Chondrocyte (in vitro differentiated cells): ENCODE results near the gene TPH2. TPM values are rescaled to one million over a fixed set of nuclear protein-coding genes. Genes with fewer than 3 reads are reported as not detected.

Experiments
- DNase-seq: peaks from one replicate; pipeline ENCODE4 v3.0.0; 2021; ENCODE audit warnings: mixed read lengths, low spot score
- H3K27ac Mint-ChIP-seq: one replicate; pipeline ENCODE4 v1.8.0; 2021; ENCODE audit warnings: mild to moderate bottlenecking, moderate library complexity, mixed read lengths; ENCODE audit not compliant: unreplicated experiment
- H3K27me3 Mint-ChIP-seq: 2 replicates; pipeline ENCODE4 v1.8.0; 2021; ENCODE audit warnings: low read depth, mixed read lengths
- H3K36me3 Mint-ChIP-seq: 2 replicates; pipeline ENCODE4 v1.8.0; 2021; ENCODE audit warnings: low read depth, mixed read lengths
- H3K4me1 Mint-ChIP-seq: 2 replicates; pipeline ENCODE4 v1.8.0; 2021; ENCODE audit warnings: low read depth, mild to moderate bottlenecking, mixed read lengths
- H3K4me3 Mint-ChIP-seq: one replicate; pipeline ENCODE4 v1.8.0; 2021; ENCODE audit warnings: mild to moderate bottlenecking, moderate library complexity, mixed read lengths; ENCODE audit not compliant: unreplicated experiment
- H3K9me3 Mint-ChIP-seq: 2 replicates; pipeline ENCODE4 v1.8.0; 2021; ENCODE audit warnings: low read depth, mixed read lengths
- total RNA-seq: library from RNA; stranded (reverse); gene quantifications from 3 replicates; pipeline ENCODE4 v1.2.1, GENCODE V29; 2021
- TF ChIP-seq, protein P1 (sequence below): fragments of 200-600 bp; sonication (generic); IDR thresholded peaks from 2 replicates; pipeline ENCODE4 v1.5.0; 2021; ENCODE audit warnings: antibody characterized with exemption, mild to moderate bottlenecking, moderate library complexity

TPH2 gene
- total RNA-seq, 1 donor from 2014 or later, result not detected

DNA sequence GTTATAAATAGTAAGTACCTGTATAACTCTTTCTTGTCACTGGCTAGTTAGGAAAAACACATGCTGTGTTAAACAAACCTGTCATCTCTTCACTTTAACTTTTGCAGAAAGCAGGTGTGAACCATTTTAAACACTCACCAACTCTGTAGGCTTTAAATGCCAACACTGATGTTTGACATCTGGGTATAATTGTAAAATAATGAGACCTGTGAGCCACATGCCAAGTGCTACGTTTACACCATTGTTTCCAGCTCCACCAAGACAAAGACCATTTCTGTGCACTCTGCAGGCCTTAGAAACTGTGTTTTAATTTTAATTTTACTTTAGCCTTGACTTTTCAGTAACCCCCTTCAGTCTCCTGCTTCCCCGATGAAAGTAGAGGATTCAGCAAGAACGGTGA lies 11.0 kb downstream of the TPH2 start:
- Mint-ChIP-seq H3K4me1 (no peaks in the 10 kb centered on the region), H3K36me3 (no peaks in the 10 kb centered on the region), H3K4me3 (no peak overlapping the region), H3K9me3 (no peaks in the 10 kb centered on the region), H3K27me3 (peaks cover 35% of the 10 kb centered on the region), H3K27ac (no peak overlapping the region)
- DNase-seq, result no peak
- TF ChIP-seq, protein P1, sequence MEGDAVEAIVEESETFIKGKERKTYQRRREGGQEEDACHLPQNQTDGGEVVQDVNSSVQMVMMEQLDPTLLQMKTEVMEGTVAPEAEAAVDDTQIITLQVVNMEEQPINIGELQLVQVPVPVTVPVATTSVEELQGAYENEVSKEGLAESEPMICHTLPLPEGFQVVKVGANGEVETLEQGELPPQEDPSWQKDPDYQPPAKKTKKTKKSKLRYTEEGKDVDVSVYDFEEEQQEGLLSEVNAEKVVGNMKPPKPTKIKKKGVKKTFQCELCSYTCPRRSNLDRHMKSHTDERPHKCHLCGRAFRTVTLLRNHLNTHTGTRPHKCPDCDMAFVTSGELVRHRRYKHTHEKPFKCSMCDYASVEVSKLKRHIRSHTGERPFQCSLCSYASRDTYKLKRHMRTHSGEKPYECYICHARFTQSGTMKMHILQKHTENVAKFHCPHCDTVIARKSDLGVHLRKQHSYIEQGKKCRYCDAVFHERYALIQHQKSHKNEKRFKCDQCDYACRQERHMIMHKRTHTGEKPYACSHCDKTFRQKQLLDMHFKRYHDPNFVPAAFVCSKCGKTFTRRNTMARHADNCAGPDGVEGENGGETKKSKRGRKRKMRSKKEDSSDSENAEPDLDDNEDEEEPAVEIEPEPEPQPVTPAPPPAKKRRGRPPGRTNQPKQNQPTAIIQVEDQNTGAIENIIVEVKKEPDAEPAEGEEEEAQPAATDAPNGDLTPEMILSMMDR, result no peak

DNA sequence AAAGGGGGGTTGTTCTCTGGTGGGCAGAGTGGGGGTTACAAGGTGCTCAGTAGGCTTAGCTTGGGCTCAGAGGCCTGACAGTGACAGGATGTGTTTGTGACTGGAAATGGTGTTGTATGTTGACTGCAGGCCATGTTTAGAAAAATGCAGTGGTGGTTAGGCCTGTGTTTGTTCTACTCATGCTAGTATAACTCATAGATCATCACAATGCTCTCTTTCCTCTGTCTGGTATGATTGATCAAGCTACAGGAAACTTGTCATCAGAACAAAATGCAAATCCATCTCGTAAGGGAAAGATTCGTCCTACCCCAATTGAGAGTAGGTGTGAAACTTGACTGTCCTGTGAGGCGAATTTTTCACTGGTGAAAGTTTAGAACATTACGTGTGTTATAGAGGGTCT lies 11.8 kb downstream of the TPH2 start:
- TF ChIP-seq, protein P1, result no peak
- no peaks in the 10 kb centered on the region for H3K9me3 Mint-ChIP-seq
- H3K27me3 Mint-ChIP-seq, result peaks cover 27% of the 10 kb centered on the region
- H3K4me3 Mint-ChIP-seq, result no peak overlapping the region
- no peak overlapping the region for H3K27ac Mint-ChIP-seq
- DNase-seq, result no peak
- H3K4me1 Mint-ChIP-seq, result no peaks in the 10 kb centered on the region
- no peaks in the 10 kb centered on the region for H3K36me3 Mint-ChIP-seq

DNA sequence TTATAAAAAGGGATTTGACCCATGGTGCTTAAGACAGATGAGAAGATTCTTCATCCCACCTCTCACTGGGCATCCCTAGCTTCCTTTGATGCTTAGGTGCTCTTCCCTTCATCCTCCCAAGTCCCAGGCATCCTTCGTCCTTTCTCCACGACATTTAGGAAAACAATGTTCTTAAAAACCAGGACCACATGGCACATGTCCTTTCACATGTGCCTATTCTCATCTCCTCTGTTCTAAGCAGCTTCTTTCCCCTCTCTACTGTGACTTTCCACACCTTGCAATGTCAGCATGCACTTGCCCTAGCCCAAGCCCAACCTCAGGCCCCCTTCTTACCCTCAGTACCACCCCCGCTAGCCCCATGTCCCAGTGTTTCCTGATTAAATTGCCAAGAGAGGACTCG lies 12.2 kb downstream of the TPH2 start:
- H3K4me3 Mint-ChIP-seq, result no peak overlapping the region
- DNase-seq, result no peak
- H3K9me3 Mint-ChIP-seq, result no peaks in the 10 kb centered on the region
- H3K4me1 Mint-ChIP-seq, result no peaks in the 10 kb centered on the region
- H3K36me3 Mint-ChIP-seq, result no peaks in the 10 kb centered on the region
- peaks cover 24% of the 10 kb centered on the region for H3K27me3 Mint-ChIP-seq
- H3K27ac Mint-ChIP-seq, result no peak overlapping the region
- TF ChIP-seq, protein P1, result no peak

DNA sequence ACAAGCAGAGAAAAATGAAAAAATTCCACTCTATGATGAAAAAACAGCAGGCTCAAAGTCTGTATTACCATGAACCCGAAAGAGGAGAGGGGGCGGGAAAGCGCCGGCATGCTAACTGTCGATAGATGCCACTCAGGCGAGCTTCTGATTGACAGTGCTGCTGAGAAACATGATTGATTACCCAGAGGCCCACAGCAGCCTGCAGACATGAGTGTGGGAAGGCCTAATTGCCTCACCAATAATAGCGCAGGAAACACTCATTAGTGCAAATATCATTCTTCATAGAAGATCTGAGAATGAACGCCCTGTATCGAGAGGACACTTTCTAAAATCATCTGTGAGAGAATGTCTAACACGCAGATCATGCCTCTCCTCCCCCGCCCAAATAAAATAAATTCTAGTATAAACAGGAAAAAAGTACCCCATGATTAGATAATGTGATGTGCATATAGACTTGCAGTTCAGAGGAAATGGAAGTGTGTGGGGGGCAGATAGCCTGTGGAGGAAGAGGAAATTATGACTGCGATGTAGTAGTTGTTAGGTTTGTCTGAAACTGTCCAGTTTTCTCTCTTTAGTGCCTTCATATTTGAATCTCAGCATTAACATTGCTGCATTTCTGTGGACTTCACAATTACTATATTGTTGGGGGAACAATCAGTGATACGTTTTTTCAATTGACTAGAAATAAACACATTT lies 15.6 kb downstream of the TPH2 start:
- no peak overlapping the region for H3K27ac Mint-ChIP-seq
- peaks cover 16% of the 10 kb centered on the region for H3K4me1 Mint-ChIP-seq
- DNase-seq, result no peak
- H3K27me3 Mint-ChIP-seq, result peaks cover 3% of the 10 kb centered on the region
- H3K9me3 Mint-ChIP-seq, result no peaks in the 10 kb centered on the region
- TF ChIP-seq, protein P1, result no peak
- no peaks in the 10 kb centered on the region for H3K36me3 Mint-ChIP-seq
- H3K4me3 Mint-ChIP-seq, result no peak overlapping the region

DNA sequence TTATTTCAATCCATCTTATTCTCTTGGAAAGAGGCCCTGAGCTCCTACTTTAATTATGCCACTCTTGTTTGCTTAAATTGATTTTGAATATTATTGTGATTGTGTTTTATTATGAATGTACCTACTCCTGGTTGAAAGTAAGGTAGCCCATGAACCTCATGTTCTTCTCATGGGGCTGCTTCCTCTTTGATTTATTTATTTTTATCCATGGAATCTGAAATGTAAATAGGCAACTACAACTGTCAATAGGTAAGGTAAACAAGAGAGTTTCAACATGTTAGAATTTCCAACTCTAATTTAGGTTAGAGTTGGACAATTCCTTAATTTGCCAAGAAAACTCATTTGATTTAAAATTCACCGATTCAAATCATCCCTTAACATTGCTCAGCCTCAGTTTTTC lies 16.2 kb downstream of the TPH2 start:
- Mint-ChIP-seq H3K27me3 (peaks cover 3% of the 10 kb centered on the region), H3K4me3 (no peak overlapping the region), H3K9me3 (no peaks in the 10 kb centered on the region), H3K27ac (no peak overlapping the region), H3K36me3 (no peaks in the 10 kb centered on the region), H3K4me1 (peaks cover 20% of the 10 kb centered on the region)
- no peak for DNase-seq
- TF ChIP-seq, protein P1, result no peak
